ENCODE measurements around the gene MCM7. TPM values are rescaled to one million over a fixed set of nuclear protein-coding genes. Genes with fewer than 3 reads are reported as not detected.

The MCM7 gene
- polyA plus RNA-seq, 6 donors from 2014 or later: 39.0 to 59.9 (median 47.1) TPM

DNA sequence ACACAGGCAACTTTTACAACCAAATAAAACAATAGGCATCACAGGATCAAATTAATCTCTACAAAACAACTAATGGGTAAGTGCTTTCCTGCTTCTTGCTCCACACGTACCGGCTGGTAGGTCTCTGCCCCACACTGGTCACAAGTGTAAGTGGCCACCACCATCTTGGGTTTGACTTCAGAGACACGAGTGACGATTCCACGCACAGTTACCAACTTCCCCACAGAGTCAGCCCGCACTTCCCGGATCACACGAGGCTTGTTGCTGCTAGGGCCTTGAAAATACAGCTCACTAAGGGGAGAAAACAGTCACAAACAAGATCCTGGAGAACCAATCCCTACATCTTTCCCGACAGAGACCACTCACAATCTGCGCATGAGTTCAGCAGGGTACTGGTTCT lies 2.3 kb downstream of the MCM7 start:
- Mint-ChIP-seq H3K4me3 (peak overlapping the region; percentile 60 to 97 (median 90)), H3K36me3 (peaks cover 16 to 34% of the 10 kb centered on the region in 2 donors), H3K4me1 (peaks cover 44 to 66% (median 49%) of the 10 kb centered on the region in 3 donors), H3K9me3 (no peaks in the 10 kb centered on the region), H3K27ac (peak overlapping the region in 5 of 6 donors; percentile 35 to 98 (median 79)), H3K27me3 (no peaks in the 10 kb centered on the region)
- ATAC-seq (ENCODE audit: low read depth in 2 of 2) (no peak), DNase-seq (no peak)

DNA sequence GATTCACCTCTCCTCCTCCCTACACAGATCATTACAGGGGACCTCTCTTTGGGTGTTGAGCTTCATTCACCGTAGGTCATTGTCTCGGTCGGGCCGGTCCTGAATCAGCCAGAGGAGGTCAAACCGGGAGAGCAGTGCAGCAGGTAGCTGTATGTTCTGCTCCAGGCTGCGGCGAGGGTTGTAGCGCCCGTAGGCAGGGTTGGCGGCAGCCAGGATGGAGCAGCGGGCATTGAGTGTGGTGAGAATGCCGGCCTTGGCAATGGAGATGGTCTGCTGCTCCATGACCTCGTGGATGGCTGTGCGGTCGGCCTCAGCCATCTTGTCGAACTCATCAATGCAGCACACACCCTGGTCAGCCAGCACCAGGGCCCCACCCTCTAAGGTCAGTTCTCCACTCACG lies 5.5 kb downstream of the MCM7 start:
- Mint-ChIP-seq H3K27ac (peak overlapping the region in 1 of 6 donors; percentile 89), H3K4me3 (peak overlapping the region in 2 of 8 donors; percentile 66 to 75), H3K36me3 (peaks cover 27 to 52% of the 10 kb centered on the region in 2 donors), H3K4me1 (peaks cover 35 to 43% (median 38%) of the 10 kb centered on the region in 3 donors), H3K27me3 (no peaks in the 10 kb centered on the region), H3K9me3 (no peaks in the 10 kb centered on the region)
- DNase-seq: no peak
- ATAC-seq (ENCODE audit: low read depth in 2 of 2): no peak

DNA sequence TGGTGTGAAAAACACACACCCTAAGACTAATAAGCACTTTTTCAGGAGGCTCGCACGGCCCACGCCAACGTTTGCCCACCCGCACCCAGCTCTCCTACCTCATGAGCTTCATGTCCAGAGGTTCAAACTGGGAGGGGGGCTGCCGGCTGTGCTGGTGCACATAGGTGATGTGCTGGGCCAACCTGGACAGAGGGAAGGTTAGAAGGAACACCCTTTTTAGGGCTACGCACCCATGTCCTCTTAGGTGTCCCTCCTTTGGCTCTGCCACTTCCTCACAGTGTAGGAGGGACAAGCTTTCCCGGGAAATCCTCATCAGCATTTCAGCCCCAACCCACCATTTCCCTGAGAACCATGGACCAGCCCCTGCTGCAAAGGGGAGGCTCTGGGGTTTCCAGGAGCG lies 5.9 kb downstream of the MCM7 start:
- DNase-seq (no peak), ATAC-seq (ENCODE audit: low read depth in 2 of 2) (no peak)
- Mint-ChIP-seq H3K9me3 (no peaks in the 10 kb centered on the region), H3K4me1 (peaks cover 35 to 41% (median 40%) of the 10 kb centered on the region in 3 donors), H3K27me3 (no peaks in the 10 kb centered on the region), H3K27ac (peak overlapping the region in 1 of 6 donors; percentile 89), H3K36me3 (peaks cover 27 to 52% of the 10 kb centered on the region in 2 donors), H3K4me3 (peak overlapping the region in 1 of 8 donors; percentile 75)

DNA sequence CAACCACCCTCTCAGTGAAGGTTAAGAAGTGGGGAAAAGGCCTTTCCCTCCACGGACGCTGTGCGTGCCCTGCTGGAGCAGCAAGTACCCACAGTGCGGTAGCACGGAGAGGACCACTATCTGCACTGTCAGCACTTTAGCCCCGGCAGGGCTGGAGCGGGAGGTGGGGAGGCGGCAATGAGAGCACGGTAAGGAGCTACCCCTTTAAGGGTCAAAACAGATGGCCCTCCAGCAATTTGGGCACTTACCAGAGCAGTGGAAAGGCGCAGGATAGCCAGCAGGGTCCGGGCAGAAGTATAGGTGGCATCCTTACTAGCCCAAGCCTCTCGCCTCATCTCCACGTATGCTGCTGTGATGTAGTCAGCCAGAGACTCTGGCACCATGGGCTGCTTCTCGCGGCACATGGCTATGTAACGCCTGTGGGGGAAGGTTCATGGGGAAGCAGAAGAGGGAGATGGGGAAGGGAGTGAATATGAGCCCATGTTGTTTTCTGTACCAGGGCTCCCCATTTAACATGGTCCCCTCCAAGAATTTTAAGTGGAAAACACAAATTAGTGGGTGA lies 7.2 kb downstream of the MCM7 start:
- H3K9me3 Mint-ChIP-seq: no peaks in the 10 kb centered on the region
- peak overlapping the region in 1 of 8 donors; percentile 75 for H3K4me3 Mint-ChIP-seq
- peak overlapping the region in 1 of 6 donors; percentile 70 for H3K27ac Mint-ChIP-seq

DNA sequence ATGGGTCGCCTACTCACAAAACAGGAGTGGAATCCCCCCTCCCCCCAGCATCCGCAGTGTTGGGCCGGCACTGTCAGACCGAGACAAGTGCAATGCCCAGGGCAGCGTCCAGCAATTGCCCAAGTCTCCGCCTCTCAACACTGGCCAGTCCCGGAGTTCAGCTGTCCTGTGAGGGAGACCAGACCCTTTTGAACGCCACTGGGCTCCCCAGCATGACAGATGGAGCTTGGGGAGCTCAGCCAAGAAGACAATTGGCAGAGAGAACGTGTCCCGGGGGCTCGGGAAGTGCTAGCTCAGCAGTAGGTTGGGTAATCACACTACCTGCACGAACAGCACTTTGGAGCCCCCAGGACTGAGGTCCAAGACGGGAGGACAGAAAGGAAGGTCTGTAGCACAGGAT lies 7.7 kb downstream of the MCM7 start:
- Mint-ChIP-seq H3K36me3 (peaks cover 24 to 39% of the 10 kb centered on the region in 2 donors), H3K27ac (peak overlapping the region in 1 of 6 donors; percentile 70)

More for the DNA sequence above, 7.2 kb downstream of the MCM7 start:
- Mint-ChIP-seq H3K36me3 (peaks cover 27 to 44% of the 10 kb centered on the region in 2 donors), H3K4me1 (peaks cover 31 to 40% (median 38%) of the 10 kb centered on the region in 3 donors), H3K27me3 (no peaks in the 10 kb centered on the region)
- DNase-seq (no peak), ATAC-seq (ENCODE audit: low read depth in 2 of 2) (no peak)

DNA sequence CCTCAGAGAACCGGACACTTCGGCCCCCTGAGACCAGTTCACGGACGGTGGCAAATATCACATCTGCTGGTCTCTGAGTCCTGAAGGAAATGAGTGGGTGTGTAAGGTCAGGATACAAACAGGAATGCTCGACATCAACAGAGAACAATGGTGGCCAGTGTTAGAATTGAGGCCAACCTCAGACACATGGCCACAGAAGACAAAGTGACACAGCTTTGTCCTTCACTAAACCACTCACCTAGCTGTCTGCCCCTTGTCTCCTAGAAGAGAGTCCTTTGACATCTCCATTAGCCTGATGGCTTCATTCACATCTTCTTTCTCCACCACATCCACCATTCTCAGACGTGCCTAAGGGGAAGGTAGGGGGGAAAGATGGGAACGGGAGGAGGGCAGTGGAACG lies 8.1 kb downstream of the MCM7 start:
- Mint-ChIP-seq H3K4me3 (peak overlapping the region in 1 of 8 donors; percentile 87), H3K36me3 (peaks cover 20 to 35% of the 10 kb centered on the region in 2 donors), H3K27ac (peak overlapping the region in 2 of 6 donors; percentile 49 to 70)

More for the DNA sequence above, 7.7 kb downstream of the MCM7 start:
- Mint-ChIP-seq H3K27me3 (no peaks in the 10 kb centered on the region), H3K9me3 (peaks cover 0 to under 1% (median 0%) of the 10 kb centered on the region in 7 donors), H3K4me3 (peak overlapping the region in 1 of 8 donors; percentile 75), H3K4me1 (peaks cover 26 to 36% (median 33%) of the 10 kb centered on the region in 3 donors)
- ATAC-seq (ENCODE audit: low read depth in 2 of 2) (no peak), DNase-seq (no peak)

DNA sequence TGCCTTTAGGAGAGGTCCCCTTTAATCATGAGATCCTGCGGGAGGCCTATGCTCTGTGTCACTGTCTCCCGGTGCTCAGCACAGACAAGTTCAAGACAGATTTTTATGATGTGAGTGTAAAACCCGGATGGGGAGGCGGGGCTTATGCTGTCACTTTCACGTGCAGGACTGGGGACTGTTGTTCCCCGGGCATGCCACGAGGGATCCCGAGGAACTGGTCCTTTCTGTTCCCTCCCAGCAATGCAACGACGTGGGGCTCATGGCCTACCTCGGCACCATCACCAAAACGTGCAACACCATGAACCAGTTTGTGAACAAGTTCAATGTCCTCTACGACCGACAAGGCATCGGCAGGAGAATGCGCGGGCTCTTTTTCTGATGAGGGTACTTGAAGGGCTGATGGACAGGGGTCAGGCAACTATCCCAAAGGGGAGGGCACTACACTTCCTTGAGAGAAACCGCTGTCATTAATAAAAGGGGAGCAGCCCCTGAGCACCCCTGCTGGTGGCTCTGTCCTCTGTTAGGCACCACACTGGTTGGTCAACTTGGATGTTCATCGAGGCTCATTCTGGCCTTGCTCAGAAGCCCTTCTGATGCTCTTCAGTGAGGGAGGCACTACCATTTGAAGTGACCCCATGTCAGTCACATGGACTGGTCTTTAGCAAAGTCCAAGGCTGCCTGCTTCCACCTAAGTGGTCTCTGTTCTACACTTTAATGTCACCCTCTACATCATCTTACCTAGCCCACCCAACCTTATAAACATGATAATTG lies 9.6 kb downstream of the MCM7 start:
- Mint-ChIP-seq H3K27ac (peak overlapping the region in 3 of 6 donors; percentile 12 to 59 (median 42)), H3K4me3 (peak overlapping the region in 5 of 8 donors; percentile 30 to 87 (median 44)), H3K9me3 (peaks cover 0 to 3% (median 0%) of the 10 kb centered on the region in 7 donors), H3K27me3 (no peaks in the 10 kb centered on the region), H3K4me1 (peaks cover 16 to 39% (median 24%) of the 10 kb centered on the region in 3 donors), H3K36me3 (peaks cover 11 to 26% of the 10 kb centered on the region in 2 donors)
- no peak for DNase-seq
- ATAC-seq (ENCODE audit: low read depth in 2 of 2): no peak

More for the DNA sequence above, 8.1 kb downstream of the MCM7 start:
- Mint-ChIP-seq H3K27me3 (no peaks in the 10 kb centered on the region), H3K9me3 (peaks cover 0 to 3% (median 0%) of the 10 kb centered on the region in 7 donors), H3K4me1 (peaks cover 22 to 37% (median 32%) of the 10 kb centered on the region in 3 donors)
- ATAC-seq (ENCODE audit: low read depth in 2 of 2) (no peak), DNase-seq (no peak)

DNA sequence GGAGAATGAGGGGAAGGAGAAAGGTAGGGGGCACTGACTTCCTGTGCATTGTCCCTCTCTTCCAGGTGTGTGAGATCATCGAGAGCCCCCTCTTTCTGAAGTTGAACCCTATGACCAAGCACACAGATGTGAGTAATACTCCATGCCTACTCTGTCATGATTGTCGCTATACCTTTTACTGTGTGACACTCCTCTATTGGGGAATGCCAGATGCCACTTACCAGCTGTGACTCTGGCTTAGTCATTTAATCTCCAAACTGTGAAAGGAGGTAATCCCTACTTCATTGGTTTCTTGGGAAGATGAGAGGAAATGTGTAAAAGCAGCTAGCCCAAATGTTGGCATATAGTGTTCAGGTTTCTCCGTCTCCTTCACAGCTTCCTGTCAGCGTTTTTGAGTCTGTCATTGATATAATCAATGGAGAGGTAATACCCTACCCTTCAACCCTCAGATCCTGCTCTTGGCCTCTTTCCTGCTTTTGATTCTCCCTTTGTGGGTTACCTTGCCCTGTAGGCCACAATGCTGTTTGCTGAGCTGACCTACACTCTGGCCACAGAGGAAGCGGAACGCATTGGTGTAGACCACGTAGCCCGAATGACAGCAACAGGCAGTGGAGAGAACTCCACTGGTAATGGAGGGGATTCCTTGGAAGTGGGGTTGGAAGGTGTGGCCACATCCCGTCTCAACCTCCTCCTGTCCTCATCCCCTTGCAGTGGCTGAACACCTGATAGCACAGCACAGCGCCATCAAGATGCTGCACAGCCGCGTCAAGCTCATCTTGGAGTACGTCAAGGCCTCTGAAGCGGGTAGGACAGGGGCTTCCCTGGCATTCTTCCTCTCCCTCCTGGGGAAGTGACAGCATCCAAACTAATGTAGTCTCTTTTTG lies 10.4 kb downstream of the MCM7 start:
- H3K4me1 Mint-ChIP-seq: peaks cover 12 to 39% (median 17%) of the 10 kb centered on the region in 3 donors
- H3K4me3 Mint-ChIP-seq: peak overlapping the region in 6 of 8 donors; percentile 57 to 90 (median 88)
- H3K27me3 Mint-ChIP-seq: no peaks in the 10 kb centered on the region
- ATAC-seq (ENCODE audit: low read depth in 2 of 2): no peak
- no peak for DNase-seq
- peaks cover 11 to 21% of the 10 kb centered on the region in 2 donors for H3K36me3 Mint-ChIP-seq
- H3K9me3 Mint-ChIP-seq: peaks cover 0 to 3% (median 0%) of the 10 kb centered on the region in 7 donors
- H3K27ac Mint-ChIP-seq: peak overlapping the region in 3 of 6 donors; percentile 42 to 93 (median 43)

DNA sequence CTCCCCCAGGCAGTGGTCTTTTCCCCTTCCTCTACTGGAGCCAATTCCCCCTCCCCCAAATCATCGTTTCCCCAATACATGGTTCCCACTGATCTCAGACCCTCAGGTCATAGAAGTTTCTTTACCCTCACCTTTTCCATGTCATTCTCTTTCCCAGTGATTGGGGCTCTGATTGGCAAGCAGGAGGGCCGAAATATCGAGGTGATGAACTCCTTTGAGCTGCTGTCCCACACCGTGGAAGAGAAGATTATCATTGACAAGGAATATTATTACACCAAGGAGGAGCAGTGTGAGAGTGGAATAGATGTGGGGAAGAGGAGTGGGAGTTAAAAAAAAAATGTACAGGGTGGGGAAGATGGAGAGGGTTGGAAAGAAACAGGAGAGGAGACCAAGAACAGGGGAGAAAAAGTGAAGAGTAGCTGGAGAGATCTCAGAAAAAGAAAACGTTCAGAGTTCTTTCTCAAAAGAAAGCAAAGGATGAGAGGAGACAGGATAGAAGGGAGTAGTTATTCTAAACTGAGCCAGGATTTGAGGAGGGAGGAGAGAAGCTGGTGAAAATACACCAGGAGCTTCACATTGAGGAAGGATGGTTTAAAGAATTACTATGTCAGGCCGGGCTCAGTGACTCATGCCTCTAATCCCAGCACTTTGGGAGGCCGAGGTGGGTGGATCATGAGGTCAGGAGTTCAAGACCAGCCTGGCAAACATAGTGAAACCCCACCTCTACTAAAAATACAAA lies 11.6 kb downstream of the MCM7 start:
- Mint-ChIP-seq H3K9me3 (peaks cover 0 to 3% (median 0%) of the 10 kb centered on the region in 7 donors), H3K36me3 (peaks cover 11 to 19% of the 10 kb centered on the region in 2 donors), H3K27me3 (no peaks in the 10 kb centered on the region), H3K4me3 (peak overlapping the region; percentile 87 to 94 (median 90)), H3K4me1 (peaks cover 12 to 31% (median 15%) of the 10 kb centered on the region in 3 donors), H3K27ac (peak overlapping the region; percentile 49 to 95 (median 89))
- ATAC-seq (ENCODE audit: low read depth in 2 of 2): no peak
- no peak for DNase-seq

DNA sequence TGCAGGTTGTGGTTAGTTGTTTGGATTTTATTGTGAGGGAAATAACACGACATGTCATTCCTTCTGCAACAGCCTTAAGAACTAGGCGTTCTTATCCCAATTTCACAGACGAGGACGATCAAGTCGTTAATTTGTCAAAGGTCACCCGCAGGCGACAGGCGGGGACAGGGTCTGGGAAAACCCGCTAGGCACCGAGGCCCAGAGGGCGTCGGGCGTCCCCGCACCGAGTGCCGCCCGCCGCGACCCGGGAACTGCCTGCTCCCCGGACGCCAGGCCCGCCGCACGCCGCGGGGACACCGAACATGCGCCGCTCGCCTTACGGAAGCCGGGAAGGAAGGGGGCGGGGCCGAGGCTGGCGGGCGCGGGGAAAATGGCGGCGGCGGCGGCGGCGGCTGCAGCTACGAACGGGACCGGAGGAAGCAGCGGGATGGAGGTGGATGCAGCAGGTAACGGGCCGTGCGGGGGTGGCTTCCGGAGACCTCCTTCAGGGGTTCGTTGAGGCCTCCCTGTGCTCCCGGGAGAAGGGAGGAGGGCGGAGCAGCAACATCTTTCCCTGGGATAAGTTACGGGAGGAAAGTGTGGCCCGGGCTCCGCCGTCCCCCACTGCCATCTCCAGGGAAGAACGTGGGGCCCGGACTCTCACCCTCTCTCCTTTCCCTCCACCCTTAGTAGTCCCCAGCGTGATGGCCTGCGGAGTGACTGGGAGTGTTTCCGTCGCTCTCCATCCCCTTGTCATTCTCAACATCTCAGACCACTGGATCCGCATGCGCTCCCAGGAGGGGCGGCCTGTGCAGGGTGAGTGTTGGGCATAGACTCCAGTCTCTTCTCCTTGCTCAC lies 12.4 kb downstream of the MCM7 start, which contains the start of gene COPS6:
Gene COPS6, plus strand, starts transcription at position 349 of the 837 bp plus-strand sequence. Its CDS starts 22 bp downstream, at position 371.
- H3K27me3 Mint-ChIP-seq: no peaks in the 10 kb centered on the region
- peaks cover 0 to 3% (median 0%) of the 10 kb centered on the region in 7 donors for H3K9me3 Mint-ChIP-seq
- H3K4me3 Mint-ChIP-seq: peak within 1 kb of the TSS; percentile 87 to 94 (median 90)
- peaks cover 12 to 31% (median 15%) of the 10 kb centered on the region in 3 donors for H3K4me1 Mint-ChIP-seq
- DNase-seq (peak; percentile 85), ATAC-seq (ENCODE audit: low read depth in 2 of 2) (peak; percentile 83 to 88)
- peak within 1 kb of the TSS; percentile 51 to 98 (median 94) for H3K27ac Mint-ChIP-seq
- peaks cover 11 to 17% of the 10 kb centered on the region in 2 donors for H3K36me3 Mint-ChIP-seq

DNA sequence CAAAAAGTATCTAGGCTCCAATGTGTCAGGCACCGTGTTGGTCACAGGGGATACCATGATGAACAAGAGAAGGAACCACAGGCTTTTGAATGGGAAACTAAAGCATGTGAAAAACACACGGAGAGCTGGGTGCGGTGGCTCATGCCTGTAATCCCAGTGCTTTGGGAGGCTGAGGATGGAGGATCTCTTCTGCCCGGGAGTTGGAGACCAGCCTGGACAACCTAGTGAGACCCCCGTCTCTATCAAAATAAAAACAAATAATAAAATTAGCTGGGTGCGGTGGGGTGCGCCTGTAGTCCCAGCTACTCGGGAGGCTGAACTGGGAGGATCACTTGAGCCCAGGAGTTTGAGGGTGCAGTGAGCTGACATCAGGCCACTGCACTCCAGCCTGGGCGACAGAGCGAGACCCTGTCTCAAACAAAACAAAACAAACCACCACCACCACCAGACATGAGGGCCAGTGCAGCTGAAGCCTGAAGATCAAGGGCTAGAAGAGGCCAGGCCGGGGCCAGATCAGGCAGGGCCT lies 13.0 kb downstream of the MCM7 start:
- Mint-ChIP-seq H3K9me3 (peaks cover 0 to 3% (median 0%) of the 10 kb centered on the region in 7 donors), H3K27me3 (no peaks in the 10 kb centered on the region), H3K4me3 (peak overlapping the region; percentile 87 to 94 (median 90)), H3K27ac (peak overlapping the region; percentile 30 to 98 (median 94)), H3K4me1 (peaks cover 12 to 33% (median 22%) of the 10 kb centered on the region in 3 donors), H3K36me3 (peaks cover 11 to 12% of the 10 kb centered on the region in 2 donors)
- peak; percentile 23 to 28 for ATAC-seq (ENCODE audit: low read depth in 2 of 2)
- DNase-seq: no peak

All from naive B cell (primary cell).